CD14-positive monocyte (primary cell): ENCODE data around the gene IGFBP7. TPM values are rescaled to one million over a fixed set of nuclear protein-coding genes. Genes with fewer than 3 reads are reported as not detected.
"Not testable (repeated sequence)": the region's sequence is repeated elsewhere in the genome, so short reads cannot be mapped to it uniquely, and the experiment has no call there.

Source experiments
- DNase-seq, 3 donors: peaks; one replicate each; pipeline ENCODE4 v3.0.0-alpha.2; 2011 to 2022
- H2AFZ ChIP-seq: 2 replicates; pipeline ENCODE4 v1.6.0; 2012; ENCODE audit warnings: mild to moderate bottlenecking, low read depth, low read length, inconsistent platforms; ENCODE audit not compliant: insufficient read depth, poor library complexity, severe bottlenecking
- H3K27ac ChIP-seq, 2 donors: 1 replicate in 1 of 2; 2 replicates in 1 of 2; pipeline ENCODE4 v1.5.1; 2012 to 2013; ENCODE audit warnings: low read length in 2 of 2, control low read depth in 1 of 2, inconsistent platforms in 1 of 2, low read depth in 1 of 2, mild to moderate bottlenecking in 1 of 2
- H3K27me3 ChIP-seq, 2 donors: one replicate each; pipeline versions ENCODE4 v1.6.0 to v1.6.1; 2011 to 2013; ENCODE audit warnings: low read length in 2 of 2; ENCODE audit not compliant: control insufficient read depth in 2 of 2, insufficient read depth in 2 of 2
- H3K36me3 ChIP-seq, 2 donors: replicated peaks in 1 of 2; 1 replicate in 1 of 2; 2 replicates in 1 of 2; pipeline versions ENCODE4 v1.5.1 to v1.6.1; 2012 to 2013; ENCODE audit warnings: low read length in 2 of 2, control low read depth in 1 of 2, inconsistent platforms in 1 of 2, mild to moderate bottlenecking in 1 of 2; ENCODE audit not compliant: insufficient read depth in 2 of 2, control insufficient read depth in 1 of 2
- H3K4me1 ChIP-seq, 2 donors: 1 replicate in 1 of 2; 2 replicates in 1 of 2; pipeline versions ENCODE4 v1.5.1 to v1.6.1; 2012 to 2013; ENCODE audit warnings: low read length in 2 of 2, control low read depth in 1 of 2, inconsistent platforms in 1 of 2, mild to moderate bottlenecking in 1 of 2, moderate library complexity in 1 of 2; ENCODE audit not compliant: insufficient read depth in 2 of 2, control insufficient read depth in 1 of 2
- H3K4me2 ChIP-seq: replicated peaks from 2 replicates; pipeline ENCODE3; 2012; ENCODE audit warnings: low read length, moderate library complexity, mild to moderate bottlenecking; ENCODE audit not compliant: poor library complexity, severe bottlenecking; ENCODE audit errors: extremely low read depth
- H3K4me3 ChIP-seq, 3 experiments: fragments of 200-600 bp in 1 of 3; sonication (generic) in 1 of 3; replicated peaks in 1 of 3; 1 replicate in 2 of 3; 2 replicates in 1 of 3; pipeline ENCODE4 v1.5.1; 2011 to 2013; ENCODE audit warnings: low read length in 3 of 3, mild to moderate bottlenecking in 3 of 3, control low read depth in 2 of 3, low read depth in 2 of 3, inconsistent platforms in 1 of 3, moderate library complexity in 1 of 3
- H3K79me2 ChIP-seq: 2 replicates; pipeline ENCODE4 v1.6.0; 2012; ENCODE audit warnings: mild to moderate bottlenecking, control low read depth, inconsistent platforms, low read length, moderate library complexity; ENCODE audit not compliant: insufficient read depth
- H3K9ac ChIP-seq: 2 replicates; pipeline ENCODE4 v1.6.0; 2017; ENCODE audit warnings: low read length, mild to moderate bottlenecking; ENCODE audit not compliant: insufficient read depth, poor library complexity, severe bottlenecking
- H3K9me3 ChIP-seq, 2 donors: replicated peaks in 1 of 2; 1 replicate in 1 of 2; 2 replicates in 1 of 2; pipeline versions ENCODE4 v1.5.1 to v1.6.1; 2012 to 2013; ENCODE audit warnings: low read length in 2 of 2, control low read depth in 1 of 2; ENCODE audit not compliant: control insufficient read depth in 1 of 2, insufficient read depth in 1 of 2
- H4K20me1 ChIP-seq: 2 replicates; pipeline ENCODE4 v1.6.0; 2012; ENCODE audit warnings: mild to moderate bottlenecking, low read length, control low read depth, moderate library complexity; ENCODE audit not compliant: insufficient read depth
- H3K27ac Mint-ChIP-seq, 7 donors: one replicate each; pipeline ENCODE4 v1.8.0; 2020; ENCODE audit warnings: mild to moderate bottlenecking in 7 of 7, mixed read lengths in 7 of 7, moderate library complexity in 6 of 7, inconsistent platforms in 2 of 7
- H3K27me3 Mint-ChIP-seq, 3 donors: one replicate each; pipeline ENCODE4 v1.8.0; 2021 to 2022; ENCODE audit warnings: low read depth in 3 of 3, mild to moderate bottlenecking in 3 of 3, mixed read lengths in 3 of 3, moderate library complexity in 3 of 3, inconsistent platforms in 1 of 3
- H3K36me3 Mint-ChIP-seq, 2 donors: one replicate each; pipeline ENCODE4 v1.8.0; 2020; ENCODE audit warnings: mixed read lengths in 2 of 2, inconsistent platforms in 1 of 2, mild to moderate bottlenecking in 1 of 2
- H3K4me1 Mint-ChIP-seq: one replicate; pipeline ENCODE4 v1.8.0; 2020; ENCODE audit warnings: mild to moderate bottlenecking, mixed read lengths
- H3K4me3 Mint-ChIP-seq, 2 donors: one replicate each; pipeline ENCODE4 v1.8.0; 2020; ENCODE audit warnings: mild to moderate bottlenecking in 2 of 2, mixed read lengths in 2 of 2, moderate library complexity in 1 of 2
- H3K9me3 Mint-ChIP-seq, 7 donors: one replicate each; pipeline ENCODE4 v1.8.0; 2020 to 2022; ENCODE audit warnings: mixed read lengths in 7 of 7, mild to moderate bottlenecking in 6 of 7, moderate library complexity in 6 of 7, inconsistent platforms in 2 of 7
- CTCF ChIP-seq: fragments of 200-600 bp; IDR thresholded peaks from one replicate; pipeline ENCODE4 v1.8.0; 2022; ENCODE audit warnings: antibody characterized with exemption, mild to moderate bottlenecking
- WGBS: methylation state at CpG from one replicate; pipeline ENCODE4 v1.1.5; 2013; ENCODE audit warnings: missing lambda C conversion rate; ENCODE audit not compliant: insufficient coverage; 5-methylcytosine and 5-hydroxymethylcytosine counted together
- intact Hi-C, 2 donors: fragments of 100-400 bp; cut with micrococcal nuclease; formaldehyde crosslinking; loops; one replicate each; pipeline versions ENCODE4 v1.15.0 to v1.15.1; 2023
- polyA plus RNA-seq, 3 donors: library from polyadenylated mRNA; depleted of rRNA in 1 of 3; unstranded in 2 of 3; stranded (reverse) in 1 of 3; fragments of 300-500 nt in 2 of 3; fragments of >200 nt in 1 of 3; fragmentation: Illumina TruSeq in 2 of 3; gene quantifications; 1 replicate in 2 of 3; 2 replicates in 1 of 3; pipeline ENCODE4 v1.2.3, GENCODE V29; 2012 to 2021

Gene IGFBP7
- polyA plus RNA-seq, 3 donors = 23.1 to 53.1 (median 46.9) TPM

GRCh38 chr4:57061395-57061794, 48.8 kb downstream of the IGFBP7 start:
- Histone ChIP-seq H3K9ac (no peak overlapping the region), H2AFZ (no peak overlapping the region), H3K4me1 (no peaks in the 10 kb centered on the region), H3K4me2 (no peak overlapping the region), H3K27me3 (no peaks in the 10 kb centered on the region), H3K79me2 (peaks cover 59% of the 10 kb centered on the region), H3K27ac (no peak overlapping the region), H3K9me3 (no peaks in the 10 kb centered on the region), H3K36me3 (no peaks in the 10 kb centered on the region), H4K20me1 (no peaks in the 10 kb centered on the region), H3K4me3 (no peak overlapping the region)
- Mint-ChIP-seq H3K36me3 (peaks cover 5 to 17% of the 10 kb centered on the region in 2 donors), H3K27ac (no peak overlapping the region), H3K27me3 (no peaks in the 10 kb centered on the region), H3K4me1 (peaks cover 3% of the 10 kb centered on the region), H3K9me3 (peaks cover 0 to 2% (median 0%) of the 10 kb centered on the region in 7 donors), H3K4me3 (no peak overlapping the region)
- DNase-seq = no peak
- TF ChIP-seq CTCF = no peak
- intact Hi-C loops = no loop called here
- no CpG with 5 or more reads among the region's 5 CpGs for WGBS

GRCh38 chr4:57060717-57061067, 49.5 kb downstream of the IGFBP7 start:
- not testable (repeated sequence) for H4K20me1 ChIP-seq, DNase-seq
- peak overlapping the region in 4 of 7 donors; percentile 14 to 59 (median 30) for H3K27ac Mint-ChIP-seq

More at GRCh38 chr4:57060717-57061067, 49.5 kb downstream of the IGFBP7 start:
- H3K36me3 ChIP-seq, intact Hi-C loops, H3K9me3 ChIP-seq, H3K9me3 Mint-ChIP-seq, H3K4me1 Mint-ChIP-seq, H2AFZ ChIP-seq, H3K4me3 ChIP-seq, H3K27ac ChIP-seq, H3K4me3 Mint-ChIP-seq, H3K9ac ChIP-seq, H3K4me1 ChIP-seq, H3K4me2 ChIP-seq, H3K27me3 ChIP-seq, H3K27me3 Mint-ChIP-seq: not testable (repeated sequence)
- WGBS = 77% methylated on average over 2 of the region's 6 CpGs
- H3K79me2 ChIP-seq = peaks cover 57% of the 10 kb centered on the region
- H3K36me3 Mint-ChIP-seq = peaks cover under 1 to 21% of the 10 kb centered on the region in 2 donors
